SK-N-SH treated with all-trans-retinoic acid at 6 μM for 48 hours (cell line): ENCODE data around the gene SETD3.

Experiments
- ATAC-seq: fragments of 200-7000 bp; cut with Tn5 transposase; 3 replicates; pipeline ENCODE4 v1.9.1; 2020; ENCODE audit warnings: mild to moderate bottlenecking, moderate library complexity
- ARNTL ChIP-seq: fragments of 450-650 bp; formaldehyde crosslinking; IDR thresholded peaks from 2 replicates; pipeline ENCODE4 v1.5.0; 2020; ENCODE audit warnings: low read depth, mild to moderate bottlenecking, moderate library complexity, borderline replicate concordance
- BACH2 ChIP-seq: fragments of 250-450 bp; sonication (Bioruptor Pico); IDR thresholded peaks from 2 replicates; pipeline ENCODE4 v1.9.0; 2021; ENCODE audit warnings: mild to moderate bottlenecking, borderline replicate concordance
- CSDC2 ChIP-seq: fragments of 250-450 bp; sonication (Bioruptor Pico); IDR thresholded peaks from 2 replicates; pipeline ENCODE4 v1.5.0; 2020; ENCODE audit warnings: mild to moderate bottlenecking, moderate library complexity
- ESRRG ChIP-seq: fragments of 250-450 bp; sonication (Bioruptor Pico); IDR thresholded peaks from 2 replicates; pipeline ENCODE4 v1.6.1; 2021; ENCODE audit warnings: mild to moderate bottlenecking
- GLIS3 ChIP-seq: fragments of 250-450 bp; sonication (Bioruptor Pico); IDR thresholded peaks from 2 replicates; pipeline ENCODE4 v1.5.0; 2020; ENCODE audit warnings: mild to moderate bottlenecking, moderate library complexity
- ISL1 ChIP-seq: fragments of 250-450 bp; sonication (Bioruptor Pico); IDR thresholded peaks from 2 replicates; pipeline ENCODE4 v2.1.2; 2022; ENCODE audit warnings: mild to moderate bottlenecking, moderate library complexity
- OSR1 ChIP-seq: fragments of 250-450 bp; sonication (Bioruptor Pico); IDR thresholded peaks from 2 replicates; pipeline ENCODE4 v1.8.0; 2022; ENCODE audit warnings: moderate library complexity, mild to moderate bottlenecking, inconsistent platforms
- PATZ1 ChIP-seq: fragments of 250-450 bp; sonication (Bioruptor Pico); IDR thresholded peaks from 2 replicates; pipeline ENCODE4 v1.8.0; 2020; ENCODE audit warnings: mild to moderate bottlenecking, moderate library complexity, borderline replicate concordance
- RARB ChIP-seq: fragments of 250-450 bp; sonication (Bioruptor Pico); IDR thresholded peaks from 2 replicates; pipeline ENCODE4 v1.8.0; 2021; ENCODE audit warnings: mild to moderate bottlenecking, moderate library complexity
- SNAI2 ChIP-seq: fragments of 250-450 bp; sonication (Bioruptor Pico); IDR thresholded peaks from 2 replicates; pipeline ENCODE4 v1.5.0; 2020; ENCODE audit warnings: mild to moderate bottlenecking, moderate library complexity
- TCF4 ChIP-seq: fragments of 250-450 bp; sonication (Bioruptor Pico); IDR thresholded peaks from 2 replicates; pipeline ENCODE4 v1.8.0; 2021; ENCODE audit warnings: mild to moderate bottlenecking, moderate library complexity, borderline replicate concordance
- TOX ChIP-seq: fragments of 250-450 bp; sonication (Bioruptor Pico); IDR thresholded peaks from 2 replicates; pipeline ENCODE4 v1.8.0; 2021; ENCODE audit warnings: mild to moderate bottlenecking, moderate library complexity, borderline replicate concordance
- ZC3H10 ChIP-seq: fragments of 250-450 bp; sonication (Bioruptor Pico); IDR thresholded peaks from 2 replicates; pipeline ENCODE4 v1.5.1; 2021; ENCODE audit warnings: mild to moderate bottlenecking, moderate library complexity
- ZFP3 ChIP-seq: fragments of 250-450 bp; sonication (Bioruptor Pico); IDR thresholded peaks from 2 replicates; pipeline ENCODE4 v1.5.0; 2020; ENCODE audit warnings: mild to moderate bottlenecking, moderate library complexity
- ZFP30 ChIP-seq: fragments of 450-650 bp; formaldehyde crosslinking; IDR thresholded peaks from 2 replicates; pipeline ENCODE4 v1.5.0; 2022; ENCODE audit warnings: mild to moderate bottlenecking, moderate library complexity
- ZNF565 ChIP-seq: fragments of 450-650 bp; formaldehyde crosslinking; conservative IDR thresholded peaks from 2 replicates; pipeline ENCODE4 v1.5.0; 2020; ENCODE audit warnings: low read depth, mild to moderate bottlenecking, moderate library complexity
- ZNF70 ChIP-seq: fragments of 450-650 bp; formaldehyde crosslinking; IDR thresholded peaks from 2 replicates; pipeline ENCODE4 v1.5.0; 2020; ENCODE audit warnings: mild to moderate bottlenecking, moderate library complexity
- ZNF8 ChIP-seq: fragments of 450-650 bp; formaldehyde crosslinking; IDR thresholded peaks from 2 replicates; pipeline ENCODE4 v1.5.0; 2020; ENCODE audit warnings: mild to moderate bottlenecking, moderate library complexity
- TF ChIP-seq, protein P1 (sequence below): fragments of 250-450 bp; sonication (Bioruptor Pico); IDR thresholded peaks from 2 replicates; pipeline ENCODE4 v1.5.1; 2020; ENCODE audit warnings: low read depth, mild to moderate bottlenecking, moderate library complexity
- TF ChIP-seq, protein P2 (sequence below): fragments of 250-450 bp; sonication (Bioruptor Pico); IDR thresholded peaks from 2 replicates; pipeline ENCODE4 v1.5.0; 2020; ENCODE audit warnings: mild to moderate bottlenecking, moderate library complexity

SETD3 gene

GRCh38 chr14:99383472-99384449 is 96.9 kb downstream of the SETD3 start:
- ATAC-seq = no peak
- TF ChIP-seq TOX (CRISPR knock-in tag) (no peak), TCF4 (CRISPR knock-in tag) (no peak), GLIS3 (CRISPR knock-in tag) (no peak), BACH2 (CRISPR knock-in tag) (no peak), ARNTL (CRISPR knock-in tag) (no peak), ZNF8 (CRISPR knock-in tag) (no peak), ISL1 (CRISPR knock-in tag) (no peak), ZC3H10 (CRISPR knock-in tag) (no peak)
- TF ChIP-seq, protein P1, sequence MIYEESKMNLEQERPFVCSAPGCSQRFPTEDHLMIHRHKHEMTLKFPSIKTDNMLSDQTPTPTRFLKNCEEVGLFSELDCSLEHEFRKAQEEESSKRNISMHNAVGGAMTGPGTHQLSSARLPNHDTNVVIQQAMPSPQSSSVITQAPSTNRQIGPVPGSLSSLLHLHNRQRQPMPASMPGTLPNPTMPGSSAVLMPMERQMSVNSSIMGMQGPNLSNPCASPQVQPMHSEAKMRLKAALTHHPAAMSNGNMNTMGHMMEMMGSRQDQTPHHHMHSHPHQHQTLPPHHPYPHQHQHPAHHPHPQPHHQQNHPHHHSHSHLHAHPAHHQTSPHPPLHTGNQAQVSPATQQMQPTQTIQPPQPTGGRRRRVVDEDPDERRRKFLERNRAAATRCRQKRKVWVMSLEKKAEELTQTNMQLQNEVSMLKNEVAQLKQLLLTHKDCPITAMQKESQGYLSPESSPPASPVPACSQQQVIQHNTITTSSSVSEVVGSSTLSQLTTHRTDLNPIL = no peak
- TF ChIP-seq, protein P2, sequence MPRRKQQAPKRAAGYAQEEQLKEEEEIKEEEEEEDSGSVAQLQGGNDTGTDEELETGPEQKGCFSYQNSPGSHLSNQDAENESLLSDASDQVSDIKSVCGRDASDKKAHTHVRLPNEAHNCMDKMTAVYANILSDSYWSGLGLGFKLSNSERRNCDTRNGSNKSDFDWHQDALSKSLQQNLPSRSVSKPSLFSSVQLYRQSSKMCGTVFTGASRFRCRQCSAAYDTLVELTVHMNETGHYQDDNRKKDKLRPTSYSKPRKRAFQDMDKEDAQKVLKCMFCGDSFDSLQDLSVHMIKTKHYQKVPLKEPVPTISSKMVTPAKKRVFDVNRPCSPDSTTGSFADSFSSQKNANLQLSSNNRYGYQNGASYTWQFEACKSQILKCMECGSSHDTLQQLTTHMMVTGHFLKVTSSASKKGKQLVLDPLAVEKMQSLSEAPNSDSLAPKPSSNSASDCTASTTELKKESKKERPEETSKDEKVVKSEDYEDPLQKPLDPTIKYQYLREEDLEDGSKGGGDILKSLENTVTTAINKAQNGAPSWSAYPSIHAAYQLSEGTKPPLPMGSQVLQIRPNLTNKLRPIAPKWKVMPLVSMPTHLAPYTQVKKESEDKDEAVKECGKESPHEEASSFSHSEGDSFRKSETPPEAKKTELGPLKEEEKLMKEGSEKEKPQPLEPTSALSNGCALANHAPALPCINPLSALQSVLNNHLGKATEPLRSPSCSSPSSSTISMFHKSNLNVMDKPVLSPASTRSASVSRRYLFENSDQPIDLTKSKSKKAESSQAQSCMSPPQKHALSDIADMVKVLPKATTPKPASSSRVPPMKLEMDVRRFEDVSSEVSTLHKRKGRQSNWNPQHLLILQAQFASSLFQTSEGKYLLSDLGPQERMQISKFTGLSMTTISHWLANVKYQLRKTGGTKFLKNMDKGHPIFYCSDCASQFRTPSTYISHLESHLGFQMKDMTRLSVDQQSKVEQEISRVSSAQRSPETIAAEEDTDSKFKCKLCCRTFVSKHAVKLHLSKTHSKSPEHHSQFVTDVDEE = no peak

DNA sequence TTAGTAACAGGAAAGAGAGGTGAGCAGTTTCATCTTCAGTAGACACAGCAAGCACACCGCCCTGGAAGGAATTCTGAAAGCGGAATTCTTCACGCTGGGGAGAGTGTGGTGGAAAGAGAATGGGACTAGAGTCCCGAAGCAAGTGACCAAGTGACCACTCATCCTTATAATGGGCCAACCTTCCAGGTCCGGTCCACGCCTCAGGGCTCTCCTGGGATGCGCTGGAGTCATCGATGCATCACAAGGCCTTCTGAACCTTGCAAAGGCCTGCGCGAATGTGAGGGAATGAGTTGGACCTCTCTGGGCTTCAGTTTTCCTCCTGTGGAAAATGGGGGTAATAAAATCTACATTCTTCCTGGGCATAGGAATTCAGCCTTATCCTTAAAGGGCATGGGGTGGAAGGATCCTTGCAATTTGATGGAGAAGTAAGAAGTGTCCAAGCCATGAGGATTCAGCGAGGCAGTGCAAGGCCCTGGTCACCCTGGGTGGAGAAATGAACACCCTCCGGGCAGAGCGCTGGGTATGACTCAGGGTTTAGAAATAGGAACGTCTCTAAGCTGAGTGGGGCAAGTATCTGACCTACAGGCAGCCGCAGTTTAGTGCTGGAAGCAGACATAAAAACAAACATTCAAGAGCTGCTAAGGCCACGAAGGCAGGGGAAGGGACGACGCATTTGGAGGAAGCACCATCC is 97.7 kb downstream of the SETD3 start:
- no peak for TF ChIP-seq GLIS3 (CRISPR knock-in tag)
- TF ChIP-seq ZNF565 = no peak
- TF ChIP-seq TCF4 (CRISPR knock-in tag) = no peak
- no peak for TF ChIP-seq ZFP3 (CRISPR knock-in tag)
- no peak for TF ChIP-seq BACH2 (CRISPR knock-in tag)
- TF ChIP-seq ISL1 (CRISPR knock-in tag) = no peak
- TF ChIP-seq, protein P1 = no peak
- no peak for TF ChIP-seq ARNTL (CRISPR knock-in tag)
- no peak for TF ChIP-seq ZNF70 (CRISPR knock-in tag)
- no peak for TF ChIP-seq SNAI2 (CRISPR knock-in tag)
- no peak for TF ChIP-seq TOX (CRISPR knock-in tag)
- TF ChIP-seq ZC3H10 (CRISPR knock-in tag) = no peak
- TF ChIP-seq ESRRG (CRISPR knock-in tag) = no peak
- TF ChIP-seq, protein P2 = no peak
- TF ChIP-seq RARB (CRISPR knock-in tag) = no peak
- no peak for TF ChIP-seq ZNF8 (CRISPR knock-in tag)
- no peak for TF ChIP-seq ZFP30 (CRISPR knock-in tag)
- no peak for TF ChIP-seq CSDC2
- TF ChIP-seq PATZ1 (CRISPR knock-in tag) = no peak
- TF ChIP-seq OSR1 = no peak
- ATAC-seq = no peak
